OCI-LY1 (cell line): ENCODE data around the gene DDC.

Experiments used
- CTCF ChIP-seq: fragments of 200-600 bp; sonication (generic), shearing (Covaris generic); IDR thresholded peaks from 2 replicates; pipeline ENCODE4 v1.5.1; 2017; ENCODE audit warnings: mild to moderate bottlenecking, antibody characterized with exemption, low read length, moderate library complexity, mixed read lengths
- EZH2 ChIP-seq: fragments of 200-600 bp; sonication (generic), shearing (Covaris generic); IDR thresholded peaks from 2 replicates; pipeline ENCODE4 v1.8.0; 2017; ENCODE audit warnings: borderline replicate concordance, mixed run types, mild to moderate bottlenecking, antibody characterized with exemption, low read length, moderate library complexity, mixed read lengths

DNA sequence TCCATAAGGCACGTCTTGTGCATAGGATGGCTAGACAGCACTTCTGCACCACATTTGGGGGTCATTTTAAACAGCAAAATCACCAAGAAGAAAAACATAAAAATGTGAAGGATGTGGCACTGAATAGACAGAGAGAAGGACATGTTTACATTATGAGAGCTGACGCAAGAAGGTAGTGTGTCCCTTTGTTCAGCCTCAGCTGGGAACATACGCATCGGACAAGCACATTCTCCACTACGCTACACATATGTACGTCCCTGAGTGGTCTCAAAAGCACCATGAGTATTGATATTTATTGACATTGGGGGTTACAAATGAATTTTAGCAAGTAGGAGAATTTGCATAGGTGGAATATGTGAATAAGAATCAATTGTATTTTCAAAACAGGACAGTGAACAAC, 20.2 kb downstream of the DDC start:
- TF ChIP-seq CTCF (no peak), EZH2 (no peak)
